Progenitor cell of endocrine pancreas (in vitro differentiated cells): ENCODE measurements around the gene LRCH1. TPM values are rescaled to one million over a fixed set of nuclear protein-coding genes. Genes with fewer than 3 reads are reported as not detected.

Experiments used
- DNase-seq: peaks from one replicate; pipeline ENCODE4 v3.0.0; 2021; ENCODE audit warnings: low spot score; ENCODE audit not compliant: unreplicated experiment
- H3K27ac Mint-ChIP-seq: 2 replicates; pipeline ENCODE4 v1.8.0; 2021; ENCODE audit warnings: mild to moderate bottlenecking, moderate library complexity, mixed read lengths
- H3K27me3 Mint-ChIP-seq: 2 replicates; pipeline ENCODE4 v1.8.0; 2021; ENCODE audit warnings: mixed read lengths
- H3K36me3 Mint-ChIP-seq: 2 replicates; pipeline ENCODE4 v1.8.0; 2022; ENCODE audit warnings: mixed read lengths; ENCODE audit not compliant: insufficient read depth
- H3K4me1 Mint-ChIP-seq: 2 replicates; pipeline ENCODE4 v1.8.0; 2021; ENCODE audit warnings: low read depth, mixed read lengths
- H3K4me3 Mint-ChIP-seq: 2 replicates; pipeline ENCODE4 v1.8.0; 2021; ENCODE audit warnings: low read depth, mild to moderate bottlenecking, moderate library complexity, mixed read lengths
- H3K9me3 Mint-ChIP-seq: 2 replicates; pipeline ENCODE4 v1.8.0; 2021; ENCODE audit warnings: low read depth, mixed read lengths
- CTCF ChIP-seq: fragments of 200-600 bp; sonication (generic); IDR thresholded peaks from one replicate; pipeline ENCODE4 v1.5.0; 2021; ENCODE audit warnings: antibody characterized with exemption, mild to moderate bottlenecking; ENCODE audit not compliant: unreplicated experiment
- total RNA-seq: library from RNA; stranded (reverse); gene quantifications from 2 replicates; pipeline ENCODE4 v1.2.1, GENCODE V29; 2021

The LRCH1 gene
- total RNA-seq, 1 donor from 2014 or later, result 17.9 TPM

- H3K4me1 Mint-ChIP-seq, result no peaks in the 10 kb centered on the region
- H3K27me3 Mint-ChIP-seq, result no peaks in the 10 kb centered on the region
- TF ChIP-seq CTCF, result no peak
- H3K27ac Mint-ChIP-seq, result no peak overlapping the region
- peaks cover 8% of the 10 kb centered on the region for H3K36me3 Mint-ChIP-seq
- H3K9me3 Mint-ChIP-seq, result no peaks in the 10 kb centered on the region
- no peak for DNase-seq
- H3K4me3 Mint-ChIP-seq, result no peak overlapping the region
Observed at GRCh38 chr13:46736541-46737310, 183.8 kb downstream of the LRCH1 start.

GRCh38 chr13:46738055-46738454 is 185.1 kb downstream of the LRCH1 start:
- Mint-ChIP-seq H3K9me3 (no peaks in the 10 kb centered on the region), H3K27ac (no peak overlapping the region), H3K4me1 (no peaks in the 10 kb centered on the region), H3K36me3 (peaks cover 8% of the 10 kb centered on the region), H3K27me3 (no peaks in the 10 kb centered on the region), H3K4me3 (no peak overlapping the region)
- TF ChIP-seq CTCF, result no peak
- DNase-seq, result no peak

DNA sequence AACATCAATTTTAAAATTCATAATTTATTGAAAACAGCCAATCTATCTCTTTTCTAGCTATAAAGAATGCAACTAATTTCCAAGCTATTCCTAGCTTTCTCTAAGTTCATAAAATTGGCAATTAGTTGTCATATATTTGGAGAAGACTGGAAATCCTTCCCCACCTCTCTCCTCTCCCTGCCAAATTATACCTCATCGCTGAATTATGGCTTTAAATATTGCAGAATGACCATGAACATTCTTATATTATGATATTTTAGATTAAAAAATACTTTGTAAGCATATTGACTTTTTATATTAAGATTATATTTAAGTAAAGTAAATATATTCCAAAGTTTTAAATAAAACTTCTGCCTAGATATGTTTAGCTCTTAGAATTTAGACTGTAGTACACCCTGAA is 185.8 kb downstream of the LRCH1 start:
- Mint-ChIP-seq H3K9me3 (no peaks in the 10 kb centered on the region), H3K4me1 (no peaks in the 10 kb centered on the region), H3K27me3 (no peaks in the 10 kb centered on the region), H3K27ac (no peak overlapping the region), H3K36me3 (peaks cover 8% of the 10 kb centered on the region), H3K4me3 (no peak overlapping the region)
- TF ChIP-seq CTCF, result no peak
- no peak for DNase-seq

GRCh38 chr13:46739447-46740098 is 186.6 kb downstream of the LRCH1 start:
- Mint-ChIP-seq H3K9me3 (no peaks in the 10 kb centered on the region), H3K36me3 (peaks cover 12% of the 10 kb centered on the region), H3K4me3 (no peak overlapping the region), H3K27ac (no peak overlapping the region), H3K27me3 (no peaks in the 10 kb centered on the region), H3K4me1 (no peaks in the 10 kb centered on the region)
- TF ChIP-seq CTCF, result no peak
- no peak for DNase-seq

DNA sequence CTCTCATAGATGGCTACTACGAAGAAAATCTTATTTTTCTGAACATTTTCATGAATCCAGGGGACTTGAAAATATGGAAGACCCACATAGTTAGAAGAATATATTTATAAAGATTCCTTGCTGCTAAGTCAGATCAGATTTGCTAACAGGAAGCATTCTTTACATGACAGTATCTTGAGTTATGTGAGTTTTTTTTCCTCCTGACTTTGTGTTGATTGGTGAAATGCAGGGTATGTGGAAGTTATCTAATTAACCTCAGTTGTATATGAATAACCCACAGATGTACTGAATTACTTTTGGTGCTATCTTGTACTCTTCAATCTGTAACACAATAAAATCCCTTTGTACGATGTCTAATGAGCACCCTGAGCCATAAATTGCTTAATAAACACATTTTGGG is 190.2 kb downstream of the LRCH1 start:
- no peak for TF ChIP-seq CTCF
- no peak for DNase-seq
- Mint-ChIP-seq H3K4me1 (no peaks in the 10 kb centered on the region), H3K27ac (no peak overlapping the region), H3K4me3 (no peak overlapping the region), H3K36me3 (peaks cover 22% of the 10 kb centered on the region), H3K27me3 (no peaks in the 10 kb centered on the region), H3K9me3 (no peaks in the 10 kb centered on the region)
